ENCODE results near the gene RAET1E. TPM values are rescaled to one million over a fixed set of nuclear protein-coding genes. Genes with fewer than 3 reads are reported as not detected.
"Not testable (repeated sequence)": the region's sequence is repeated elsewhere in the genome, so short reads cannot be mapped to it uniquely, and the experiment has no call there.

The RAET1E gene
- total RNA-seq, 1 experiment from 2014 or later: not detected

DNA sequence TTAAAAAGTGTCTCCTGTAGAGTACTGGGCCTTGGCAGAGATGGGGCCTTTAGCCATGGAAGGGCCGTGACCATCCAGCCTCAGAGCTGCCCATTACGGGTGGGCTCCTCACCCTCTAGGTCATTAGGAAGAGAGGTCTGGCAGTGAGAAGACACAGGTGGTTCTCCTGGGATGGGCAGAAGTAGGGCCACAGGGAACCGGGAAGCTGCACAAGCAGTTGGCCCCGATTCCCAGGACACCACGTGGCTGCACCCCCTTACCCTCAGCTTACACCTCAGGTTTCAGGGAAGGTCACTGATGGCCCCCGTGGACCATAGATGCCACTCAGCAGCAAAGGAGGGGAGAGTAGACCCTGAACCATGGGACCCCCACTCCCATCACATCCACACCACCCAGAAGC is 23.4 kb upstream of the RAET1E start:
- H3K4me3 Mint-ChIP-seq (ENCODE audit: unreplicated experiment): no peak overlapping the region
- Histone ChIP-seq H3K4me3 (ENCODE audit: low read depth, low read length) (no peak overlapping the region), H3K4me1 (no peaks in the 10 kb centered on the region), H3K36me3 (ENCODE audit: control insufficient read depth, insufficient read depth, low read length) (no peaks in the 10 kb centered on the region), H3K9me3 (no peaks in the 10 kb centered on the region), H3K27me3 (replicated peaks; ENCODE audit: control insufficient read depth, insufficient read depth, low read length) (peaks cover 1% of the 10 kb centered on the region)
- peak in 1 of 2 experiments; percentile 14 for DNase-seq
- no peaks in the 10 kb centered on the region for H3K9me3 Mint-ChIP-seq (ENCODE audit: unreplicated experiment)
- no peaks in the 10 kb centered on the region for H3K36me3 Mint-ChIP-seq (ENCODE audit: insufficient read depth, unreplicated experiment)
- ChIA-PET CTCF (no interaction called here), POLR2A (no interaction called here)
- no TSS peak for BruUV-seq (replicated peaks)
- no peak overlapping the region for H3K27ac Mint-ChIP-seq (ENCODE audit: unreplicated experiment)
- TF ChIP-seq, protein P1, sequence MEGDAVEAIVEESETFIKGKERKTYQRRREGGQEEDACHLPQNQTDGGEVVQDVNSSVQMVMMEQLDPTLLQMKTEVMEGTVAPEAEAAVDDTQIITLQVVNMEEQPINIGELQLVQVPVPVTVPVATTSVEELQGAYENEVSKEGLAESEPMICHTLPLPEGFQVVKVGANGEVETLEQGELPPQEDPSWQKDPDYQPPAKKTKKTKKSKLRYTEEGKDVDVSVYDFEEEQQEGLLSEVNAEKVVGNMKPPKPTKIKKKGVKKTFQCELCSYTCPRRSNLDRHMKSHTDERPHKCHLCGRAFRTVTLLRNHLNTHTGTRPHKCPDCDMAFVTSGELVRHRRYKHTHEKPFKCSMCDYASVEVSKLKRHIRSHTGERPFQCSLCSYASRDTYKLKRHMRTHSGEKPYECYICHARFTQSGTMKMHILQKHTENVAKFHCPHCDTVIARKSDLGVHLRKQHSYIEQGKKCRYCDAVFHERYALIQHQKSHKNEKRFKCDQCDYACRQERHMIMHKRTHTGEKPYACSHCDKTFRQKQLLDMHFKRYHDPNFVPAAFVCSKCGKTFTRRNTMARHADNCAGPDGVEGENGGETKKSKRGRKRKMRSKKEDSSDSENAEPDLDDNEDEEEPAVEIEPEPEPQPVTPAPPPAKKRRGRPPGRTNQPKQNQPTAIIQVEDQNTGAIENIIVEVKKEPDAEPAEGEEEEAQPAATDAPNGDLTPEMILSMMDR (IDR thresholded peaks at IDR 0.05; ENCODE audit: insufficient read depth in 1 of 2, low read depth in 1 of 2, low read length in 1 of 2, severe bottlenecking in 1 of 2, unreplicated experiment in 1 of 2): no peak
- H3K27me3 Mint-ChIP-seq (ENCODE audit: insufficient read depth, unreplicated experiment): peaks cover 31% of the 10 kb centered on the region
- H3K4me1 Mint-ChIP-seq (ENCODE audit: low read depth, unreplicated experiment): peaks cover 7% of the 10 kb centered on the region
- intact Hi-C loops (cut with micrococcal nuclease; ENCODE audit: unreplicated experiment): loop anchor here (5.0 kb wide), 1 partner anchor 39 kb away; no protein-coding TSS in a partner anchor

DNA sequence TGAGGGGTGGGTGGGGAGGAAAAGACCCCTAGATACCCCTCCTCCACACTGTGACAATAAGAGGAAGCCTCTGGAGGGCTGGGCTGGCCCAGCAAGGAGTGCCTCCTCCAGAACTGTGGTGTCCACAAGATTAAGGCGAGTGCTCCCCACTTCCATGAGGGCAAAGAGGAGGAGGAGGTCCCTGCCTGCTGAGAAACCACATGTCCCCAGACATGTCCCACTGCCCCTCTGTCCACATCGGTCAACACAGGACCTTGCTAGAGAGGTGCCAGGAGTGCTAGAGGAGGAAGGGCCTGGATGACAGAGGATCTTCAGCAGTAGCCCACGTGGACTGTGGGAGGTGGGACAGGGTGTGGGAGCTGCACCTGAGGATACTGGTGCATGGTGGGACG is 21.9 kb upstream of the RAET1E start:
- Mint-ChIP-seq H3K4me1 (ENCODE audit: low read depth, unreplicated experiment) (peaks cover 7% of the 10 kb centered on the region), H3K9me3 (ENCODE audit: unreplicated experiment) (no peaks in the 10 kb centered on the region), H3K4me3 (ENCODE audit: unreplicated experiment) (no peak overlapping the region), H3K27ac (ENCODE audit: unreplicated experiment) (no peak overlapping the region), H3K36me3 (ENCODE audit: insufficient read depth, unreplicated experiment) (no peaks in the 10 kb centered on the region), H3K27me3 (ENCODE audit: insufficient read depth, unreplicated experiment) (peaks cover 25% of the 10 kb centered on the region)
- Histone ChIP-seq H3K9me3 (no peaks in the 10 kb centered on the region), H3K4me1 (no peaks in the 10 kb centered on the region), H3K4me3 (ENCODE audit: low read depth, low read length) (no peak overlapping the region), H3K27me3 (replicated peaks; ENCODE audit: control insufficient read depth, insufficient read depth, low read length) (peaks cover 1% of the 10 kb centered on the region), H3K36me3 (ENCODE audit: control insufficient read depth, insufficient read depth, low read length) (no peaks in the 10 kb centered on the region)
- POLR2A ChIA-PET: no interaction called here
- BruUV-seq (replicated peaks): no TSS peak
- peak in 1 of 2 experiments; percentile 9 for DNase-seq
- TF ChIP-seq, protein P1 (IDR thresholded peaks at IDR 0.05; ENCODE audit: insufficient read depth in 1 of 2, low read depth in 1 of 2, low read length in 1 of 2, severe bottlenecking in 1 of 2, unreplicated experiment in 1 of 2): no peak
- CTCF ChIA-PET: interaction anchor here (0.7 kb wide), 1 partner anchor 203 kb away, joined by 3 read pairs; no protein-coding TSS in a partner anchor
- intact Hi-C loops (cut with micrococcal nuclease; ENCODE audit: unreplicated experiment): loop anchor here (5.0 kb wide), 1 partner anchor 38 kb away; no protein-coding TSS in a partner anchor

DNA sequence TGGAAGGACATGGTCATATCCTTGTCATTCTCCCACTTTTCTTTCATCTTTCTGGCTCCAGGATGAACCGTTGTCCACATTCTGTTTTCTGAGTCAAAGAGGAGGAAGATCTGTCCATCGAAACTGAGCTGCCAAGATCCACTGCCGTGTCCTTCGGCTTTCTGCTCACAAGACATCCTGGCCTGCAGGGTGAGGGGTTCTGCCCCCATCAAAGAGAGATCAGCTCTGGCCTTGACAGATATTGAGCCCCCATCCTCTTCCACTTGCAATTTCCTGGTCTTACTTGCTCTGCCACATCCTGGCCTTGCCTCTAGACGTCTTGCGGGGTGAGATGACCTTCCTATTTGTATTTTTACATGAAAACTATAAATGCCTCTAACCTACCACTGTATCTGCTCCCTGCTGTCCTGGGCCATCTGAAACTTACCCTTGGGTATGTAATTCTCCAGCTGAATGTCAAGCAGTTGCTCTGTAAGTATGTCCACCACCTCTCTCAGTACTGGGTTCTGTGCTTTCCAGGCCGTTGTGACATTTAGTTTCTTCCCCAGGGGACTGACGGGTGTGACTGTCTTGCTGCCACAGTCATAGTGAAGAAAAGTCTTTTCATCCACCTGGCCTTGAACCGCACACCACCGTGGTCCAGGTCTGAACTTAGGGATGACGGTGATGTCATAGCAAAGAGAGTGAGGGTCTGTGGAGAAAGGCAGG is 21.4 kb upstream of the RAET1E start:
- intact Hi-C loops (cut with micrococcal nuclease; ENCODE audit: unreplicated experiment); BruUV-seq (replicated peaks); H3K9me3 Mint-ChIP-seq (ENCODE audit: unreplicated experiment); H3K27me3 ChIP-seq (replicated peaks; ENCODE audit: control insufficient read depth, insufficient read depth, low read length); CTCF ChIA-PET; H3K4me1 Mint-ChIP-seq (ENCODE audit: low read depth, unreplicated experiment); H3K4me3 Mint-ChIP-seq (ENCODE audit: unreplicated experiment); H3K36me3 Mint-ChIP-seq (ENCODE audit: insufficient read depth, unreplicated experiment); H3K27ac Mint-ChIP-seq (ENCODE audit: unreplicated experiment); H3K4me3 ChIP-seq (ENCODE audit: low read depth, low read length); POLR2A ChIA-PET; H3K4me1 ChIP-seq; H3K36me3 ChIP-seq (ENCODE audit: control insufficient read depth, insufficient read depth, low read length); H3K9me3 ChIP-seq: not testable (repeated sequence)
- DNase-seq: peak in 1 of 2 experiments; percentile 7
- H3K27me3 Mint-ChIP-seq (ENCODE audit: insufficient read depth, unreplicated experiment): peaks cover 26% of the 10 kb centered on the region

Data from Caco-2 (cell line).